ENCODE measurements around the gene GABPB2.

Gene GABPB2

DNA sequence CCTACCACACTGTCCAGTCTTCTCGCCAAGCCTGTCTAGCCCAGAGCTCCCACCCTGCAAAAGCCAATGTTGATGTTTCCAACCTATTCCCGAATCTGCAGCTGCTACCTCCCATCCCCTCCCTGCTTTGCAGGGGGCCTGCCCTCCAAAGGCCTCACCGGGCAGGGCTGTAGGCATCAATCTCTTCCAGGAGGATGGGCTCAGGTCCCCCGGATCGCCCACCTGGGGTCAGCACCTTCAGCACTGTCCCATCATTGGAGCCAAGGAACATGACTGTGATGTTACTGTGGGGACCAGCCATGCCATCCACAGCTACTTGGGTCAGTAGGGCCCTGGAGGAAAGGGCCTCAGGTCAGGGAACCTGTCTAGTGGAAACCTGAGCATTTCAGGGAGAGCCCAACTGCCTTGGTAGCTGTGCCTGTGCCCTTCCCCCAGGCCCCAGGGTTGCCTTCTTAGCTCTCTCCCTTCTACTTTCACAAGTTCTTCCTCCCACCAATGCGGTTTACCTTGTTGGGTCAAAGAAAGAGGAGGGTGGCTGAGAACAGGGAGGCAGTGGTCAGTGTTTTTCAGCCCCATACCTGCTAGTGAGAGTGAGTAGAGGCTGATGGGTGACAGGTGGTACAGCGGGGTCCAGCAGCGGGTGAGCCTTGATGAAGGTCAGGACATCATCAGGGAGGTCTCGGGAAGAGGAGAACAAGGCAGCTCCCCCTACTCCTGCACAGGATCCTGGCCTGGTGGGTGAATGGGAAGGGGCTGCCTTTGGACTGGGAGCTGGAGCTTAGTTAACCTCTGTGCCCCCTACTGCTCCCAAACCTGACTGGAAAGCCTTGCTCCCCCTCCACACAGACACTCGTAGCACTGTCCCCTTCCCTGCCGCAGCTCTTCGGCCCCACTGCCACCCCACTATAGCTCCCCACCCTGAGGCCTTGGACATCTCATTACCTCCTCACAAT lies 65.1 kb downstream of the GABPB2 start:
- Mint-ChIP-seq H3K36me3 (ENCODE audit: low read depth) (peaks cover 61% of the 10 kb centered on the region), H3K27me3 (ENCODE audit: low read depth, poor library complexity) (peaks cover 37% of the 10 kb centered on the region), H3K4me3 (no peak overlapping the region)

DNA sequence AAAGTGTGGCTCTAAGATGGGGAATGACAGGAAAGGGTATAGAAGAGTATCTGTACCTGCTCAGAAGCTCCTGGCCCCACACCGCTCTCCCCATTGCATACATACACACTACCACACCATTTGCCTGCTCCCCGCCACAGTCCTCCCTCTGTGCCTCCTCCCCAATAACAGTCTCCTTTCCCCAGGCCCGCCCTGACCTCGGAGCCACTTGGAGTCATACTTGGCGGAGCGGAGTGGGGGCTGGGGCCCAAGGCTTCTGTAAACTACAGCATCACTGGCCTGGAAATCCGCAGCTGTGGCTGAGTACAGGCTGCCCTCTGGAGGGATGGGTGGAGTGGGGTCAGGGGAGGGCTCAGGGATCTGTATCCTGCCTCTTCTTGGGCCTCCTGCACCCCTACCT lies 67.2 kb downstream of the GABPB2 start:
- H3K9me3 Mint-ChIP-seq: no peaks in the 10 kb centered on the region

More for the DNA sequence above, 65.1 kb downstream of the GABPB2 start:
- peaks cover 15% of the 10 kb centered on the region for H3K4me1 Mint-ChIP-seq
- no peaks in the 10 kb centered on the region for H3K9me3 Mint-ChIP-seq
- TF ChIP-seq, protein P1, sequence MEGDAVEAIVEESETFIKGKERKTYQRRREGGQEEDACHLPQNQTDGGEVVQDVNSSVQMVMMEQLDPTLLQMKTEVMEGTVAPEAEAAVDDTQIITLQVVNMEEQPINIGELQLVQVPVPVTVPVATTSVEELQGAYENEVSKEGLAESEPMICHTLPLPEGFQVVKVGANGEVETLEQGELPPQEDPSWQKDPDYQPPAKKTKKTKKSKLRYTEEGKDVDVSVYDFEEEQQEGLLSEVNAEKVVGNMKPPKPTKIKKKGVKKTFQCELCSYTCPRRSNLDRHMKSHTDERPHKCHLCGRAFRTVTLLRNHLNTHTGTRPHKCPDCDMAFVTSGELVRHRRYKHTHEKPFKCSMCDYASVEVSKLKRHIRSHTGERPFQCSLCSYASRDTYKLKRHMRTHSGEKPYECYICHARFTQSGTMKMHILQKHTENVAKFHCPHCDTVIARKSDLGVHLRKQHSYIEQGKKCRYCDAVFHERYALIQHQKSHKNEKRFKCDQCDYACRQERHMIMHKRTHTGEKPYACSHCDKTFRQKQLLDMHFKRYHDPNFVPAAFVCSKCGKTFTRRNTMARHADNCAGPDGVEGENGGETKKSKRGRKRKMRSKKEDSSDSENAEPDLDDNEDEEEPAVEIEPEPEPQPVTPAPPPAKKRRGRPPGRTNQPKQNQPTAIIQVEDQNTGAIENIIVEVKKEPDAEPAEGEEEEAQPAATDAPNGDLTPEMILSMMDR (IDR thresholded peaks at IDR 0.05): no peak
- DNase-seq: no peak
- H3K27ac Mint-ChIP-seq: no peak overlapping the region

DNA sequence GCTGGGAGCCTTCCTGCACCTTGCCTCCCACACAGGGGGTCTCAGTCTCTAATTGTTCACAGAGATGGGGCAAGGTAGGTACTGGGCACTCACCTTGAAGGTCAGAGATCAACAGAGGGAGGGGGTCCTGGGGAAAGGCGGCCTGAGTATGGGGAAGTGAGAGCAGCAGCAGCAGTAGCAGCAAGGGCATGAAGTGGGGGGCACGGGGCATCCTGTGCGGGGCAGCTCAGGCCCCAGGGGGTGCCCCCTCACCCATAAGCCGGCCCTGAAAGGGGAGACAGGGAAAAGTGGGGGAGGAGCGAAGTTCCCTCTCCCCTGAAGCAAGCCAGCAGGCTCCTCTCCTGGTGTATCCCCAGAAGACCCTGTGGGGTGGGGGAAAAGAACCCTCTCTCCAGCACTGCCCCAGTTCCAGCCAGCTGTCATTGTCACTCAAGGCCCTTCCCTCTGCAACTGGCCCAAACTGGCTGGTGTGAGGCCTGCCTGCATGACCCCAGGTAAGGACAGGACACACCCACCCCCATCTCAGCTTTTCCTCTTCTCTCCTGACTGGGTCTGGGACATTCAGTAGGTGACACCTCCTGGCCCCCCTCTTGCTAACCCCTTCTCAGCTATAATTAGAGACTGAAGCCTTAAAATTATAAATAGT lies 72.0 kb downstream of the GABPB2 start:
- DNase-seq: no peak
- Mint-ChIP-seq H3K27me3 (ENCODE audit: low read depth, poor library complexity) (peaks cover 9% of the 10 kb centered on the region), H3K36me3 (ENCODE audit: low read depth) (peaks cover 25% of the 10 kb centered on the region), H3K4me3 (no peak overlapping the region), H3K4me1 (peaks cover 45% of the 10 kb centered on the region), H3K27ac (peak overlapping the region; percentile 90), H3K9me3 (no peaks in the 10 kb centered on the region)
- TF ChIP-seq, protein P1 (IDR thresholded peaks at IDR 0.05): no peak

More for the DNA sequence above, 67.2 kb downstream of the GABPB2 start:
- Mint-ChIP-seq H3K27me3 (ENCODE audit: low read depth, poor library complexity) (peaks cover 32% of the 10 kb centered on the region), H3K27ac (no peak overlapping the region), H3K4me3 (no peak overlapping the region), H3K36me3 (ENCODE audit: low read depth) (peaks cover 66% of the 10 kb centered on the region), H3K4me1 (peaks cover 7% of the 10 kb centered on the region)
- no peak for DNase-seq
- TF ChIP-seq, protein P1 (IDR thresholded peaks at IDR 0.05): no peak

DNA sequence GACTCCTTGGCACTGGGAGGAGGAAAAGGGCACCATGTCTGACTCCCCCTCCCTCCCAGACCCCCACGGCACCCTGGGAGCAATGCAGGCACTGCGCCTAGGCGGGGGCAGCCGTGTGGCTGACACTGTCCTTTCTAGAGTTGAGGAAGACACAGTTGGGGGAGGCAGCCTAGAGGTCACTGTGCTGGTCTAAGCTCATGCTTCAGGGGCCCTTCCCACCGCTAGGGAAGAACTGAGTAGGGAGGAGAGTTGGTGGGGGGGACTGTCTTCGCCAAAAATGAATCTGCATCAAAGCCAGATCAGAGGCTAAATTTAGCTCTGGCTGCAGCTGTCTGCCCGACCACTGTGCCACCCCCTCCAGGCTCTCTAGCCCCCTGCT lies 72.5 kb downstream of the GABPB2 start:
- DNase-seq: no peak
- Mint-ChIP-seq H3K36me3 (ENCODE audit: low read depth) (peaks cover 22% of the 10 kb centered on the region), H3K9me3 (no peaks in the 10 kb centered on the region), H3K4me3 (peak overlapping the region; percentile 87), H3K4me1 (peaks cover 50% of the 10 kb centered on the region), H3K27ac (no peak overlapping the region), H3K27me3 (ENCODE audit: low read depth, poor library complexity) (peaks cover 11% of the 10 kb centered on the region)
- TF ChIP-seq, protein P1 (IDR thresholded peaks at IDR 0.05): no peak

DNA sequence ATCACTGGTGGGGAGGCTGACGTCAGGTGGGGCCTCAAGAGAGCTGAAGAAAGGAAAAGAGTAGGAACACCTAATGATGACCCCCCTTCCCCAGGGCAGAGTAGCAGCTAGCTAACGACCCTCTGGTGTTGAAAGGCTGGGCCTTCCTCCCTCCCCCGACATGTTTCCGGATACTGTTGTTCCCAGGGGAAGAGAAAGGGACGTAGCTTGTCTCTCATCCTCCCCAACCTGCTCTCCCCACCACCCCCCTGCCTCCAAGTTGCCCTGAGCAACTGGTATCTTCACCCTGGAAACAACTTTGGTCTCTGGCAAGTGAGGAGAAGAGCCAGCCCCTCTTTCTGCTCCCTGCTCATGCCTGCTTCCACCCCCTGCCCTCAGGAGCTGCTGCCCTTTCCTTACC lies 73.4 kb downstream of the GABPB2 start:
- Mint-ChIP-seq H3K4me3 (peak overlapping the region; percentile 87), H3K9me3 (no peaks in the 10 kb centered on the region), H3K27me3 (ENCODE audit: low read depth, poor library complexity) (peaks cover 16% of the 10 kb centered on the region), H3K36me3 (ENCODE audit: low read depth) (peaks cover 15% of the 10 kb centered on the region), H3K4me1 (peaks cover 50% of the 10 kb centered on the region), H3K27ac (peak overlapping the region; percentile 43)
- no peak for DNase-seq
- TF ChIP-seq, protein P1 (IDR thresholded peaks at IDR 0.05): no peak
